ENCODE results near the gene MMP24. TPM values are rescaled to one million over a fixed set of nuclear protein-coding genes. Genes with fewer than 3 reads are reported as not detected.
A peak's percentile ranks its signal among the peaks of the same experiment; 100 is the strongest.
"Not testable (repeated sequence)": the region's sequence is repeated elsewhere in the genome, so short reads cannot be mapped to it uniquely, and the experiment has no call there.

Gene MMP24
- total RNA-seq, 2 experiments from 2014 or later, result 0.08 to 0.20 TPM

DNA sequence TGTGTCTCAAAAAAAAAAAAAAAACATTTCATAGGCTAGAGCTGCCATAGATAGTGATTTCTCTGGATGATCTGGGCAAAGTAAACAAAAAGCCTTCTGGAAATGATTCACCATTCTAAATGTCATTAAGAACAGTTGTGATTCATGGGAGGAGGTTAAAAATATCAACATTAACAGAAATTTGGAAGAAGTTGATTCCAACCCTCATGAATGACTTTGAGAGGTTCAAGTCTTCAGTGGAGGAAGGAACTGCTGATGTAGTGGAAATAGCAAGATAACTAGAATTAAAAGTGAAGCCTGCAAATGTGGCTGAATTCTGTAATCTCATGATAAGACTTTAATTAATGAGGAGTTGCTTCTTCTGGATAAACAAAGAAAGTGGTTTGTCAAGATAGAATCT lies 26.8 kb upstream of the MMP24 start:
- Mint-ChIP-seq H3K36me3 (peaks cover 10% of the 10 kb centered on the region), H3K27ac (no peak overlapping the region), H3K4me3 (no peak overlapping the region), H3K9me3 (peaks cover 22% of the 10 kb centered on the region), H3K27me3 (no peaks in the 10 kb centered on the region), H3K4me1 (no peaks in the 10 kb centered on the region)
- ATAC-seq (ENCODE audit: low read depth) (no peak), DNase-seq (no peak)
- POLR2A ChIA-PET, result no interaction called here

DNA sequence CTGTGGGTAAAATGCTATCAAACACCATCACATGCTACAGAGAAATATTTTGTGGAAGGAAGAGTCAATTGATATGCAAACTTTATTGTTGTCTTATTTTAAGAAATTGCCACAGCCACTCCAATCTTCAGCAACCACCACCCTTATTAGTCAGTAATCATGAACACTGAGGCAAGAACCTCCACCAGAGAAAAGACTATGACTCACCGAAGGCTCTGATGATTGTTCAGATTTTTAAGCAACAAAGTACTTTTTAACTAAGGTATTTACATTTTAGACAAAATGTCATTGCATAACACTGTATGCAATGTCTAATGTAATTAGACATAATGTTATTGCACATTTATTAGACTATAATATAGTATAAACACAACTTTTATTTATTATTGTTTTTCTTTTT lies 26.2 kb upstream of the MMP24 start:
- ATAC-seq (ENCODE audit: low read depth), result no peak
- no peak overlapping the region for H3K4me3 Mint-ChIP-seq
- peaks cover 21% of the 10 kb centered on the region for H3K9me3 Mint-ChIP-seq
- DNase-seq, result no peak
- no peaks in the 10 kb centered on the region for H3K27me3 Mint-ChIP-seq
- H3K4me1 Mint-ChIP-seq, result no peaks in the 10 kb centered on the region
- POLR2A ChIA-PET, result no interaction called here
- no peak overlapping the region for H3K27ac Mint-ChIP-seq
- H3K36me3 Mint-ChIP-seq, result peaks cover 10% of the 10 kb centered on the region

DNA sequence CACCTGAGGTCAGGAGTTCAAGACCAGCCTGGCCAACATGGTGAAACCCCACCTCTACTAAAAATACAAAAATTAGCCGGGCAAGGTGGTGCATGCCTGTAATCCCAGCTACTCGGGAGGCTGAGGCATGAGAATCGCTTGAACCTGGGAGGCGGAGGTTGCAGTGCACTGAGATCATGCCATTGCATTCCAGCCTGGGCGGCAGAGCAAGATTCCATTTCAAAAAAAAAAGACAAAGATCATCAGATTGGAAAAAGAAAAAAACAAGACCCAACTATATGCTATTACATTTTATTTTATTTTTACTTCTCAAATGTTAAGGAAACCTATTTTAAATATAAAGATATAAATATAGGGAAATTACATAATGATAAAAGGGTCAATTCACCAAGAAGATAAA lies 25.0 kb upstream of the MMP24 start:
- H3K4me1 Mint-ChIP-seq; POLR2A ChIA-PET; DNase-seq; H3K27me3 Mint-ChIP-seq; ATAC-seq (ENCODE audit: low read depth); H3K4me3 Mint-ChIP-seq; H3K27ac Mint-ChIP-seq; H3K36me3 Mint-ChIP-seq: not testable (repeated sequence)
- H3K9me3 Mint-ChIP-seq, result peaks cover 19% of the 10 kb centered on the region

DNA sequence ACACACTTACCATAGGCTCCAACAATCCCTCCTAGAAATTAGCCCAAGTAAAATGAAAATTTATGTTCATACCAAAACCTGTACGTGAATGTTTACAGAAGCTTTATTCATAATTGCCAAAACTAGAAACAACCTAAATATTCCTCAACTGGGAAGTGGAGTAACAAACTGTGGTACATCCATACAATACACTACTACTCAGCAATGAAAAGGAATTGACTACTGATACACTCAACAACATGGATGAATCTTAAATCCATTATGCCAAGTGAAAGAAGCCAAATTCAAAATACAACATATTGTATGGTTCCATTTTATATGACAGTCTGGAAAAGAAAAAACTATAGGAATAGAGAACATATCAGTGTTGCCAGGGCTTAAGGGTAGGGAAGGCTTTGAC lies 19.7 kb upstream of the MMP24 start:
- Mint-ChIP-seq H3K36me3 (no peaks in the 10 kb centered on the region), H3K9me3 (no peaks in the 10 kb centered on the region), H3K4me1 (no peaks in the 10 kb centered on the region), H3K27ac (no peak overlapping the region), H3K4me3 (no peak overlapping the region), H3K27me3 (no peaks in the 10 kb centered on the region)
- ATAC-seq (ENCODE audit: low read depth) (no peak), DNase-seq (no peak)
- POLR2A ChIA-PET, result no interaction called here

DNA sequence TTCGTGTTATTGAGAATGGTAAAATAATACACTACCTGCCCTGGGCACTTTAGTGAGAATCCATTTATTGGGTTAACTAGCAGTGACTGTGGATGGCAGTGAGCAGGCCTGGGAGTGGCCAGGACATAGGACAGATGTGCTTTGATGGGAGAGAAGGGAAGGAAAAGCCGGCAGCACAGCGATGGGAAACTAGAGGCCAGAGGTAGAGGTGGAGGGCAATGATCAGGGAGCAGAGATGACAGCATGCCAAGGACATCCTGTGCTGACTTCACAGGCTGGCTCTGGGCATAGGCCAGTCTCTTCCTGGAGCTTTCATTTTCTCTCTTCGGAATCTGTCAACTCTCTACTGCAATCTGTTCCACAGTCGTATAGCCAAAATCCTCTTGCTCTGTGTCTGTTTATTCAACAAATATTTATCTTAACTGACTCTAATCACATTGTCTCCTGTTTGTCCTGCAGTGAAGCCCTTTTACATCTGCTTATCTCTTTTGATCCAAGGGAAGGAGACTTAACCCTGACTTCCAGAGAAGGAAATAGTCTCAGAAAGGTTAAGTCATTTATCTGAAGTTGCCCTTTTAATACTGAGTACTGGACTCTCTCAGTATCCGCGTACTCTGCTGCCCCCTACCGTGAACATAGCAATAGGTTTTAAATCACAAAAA lies 18.4 kb upstream of the MMP24 start:
- Mint-ChIP-seq H3K9me3 (no peaks in the 10 kb centered on the region), H3K27me3 (no peaks in the 10 kb centered on the region), H3K4me3 (no peak overlapping the region), H3K27ac (no peak overlapping the region), H3K36me3 (no peaks in the 10 kb centered on the region), H3K4me1 (no peaks in the 10 kb centered on the region)
- DNase-seq, result peak; percentile 64
- ATAC-seq (ENCODE audit: low read depth), result peak; percentile 88
- POLR2A ChIA-PET, result no interaction called here

DNA sequence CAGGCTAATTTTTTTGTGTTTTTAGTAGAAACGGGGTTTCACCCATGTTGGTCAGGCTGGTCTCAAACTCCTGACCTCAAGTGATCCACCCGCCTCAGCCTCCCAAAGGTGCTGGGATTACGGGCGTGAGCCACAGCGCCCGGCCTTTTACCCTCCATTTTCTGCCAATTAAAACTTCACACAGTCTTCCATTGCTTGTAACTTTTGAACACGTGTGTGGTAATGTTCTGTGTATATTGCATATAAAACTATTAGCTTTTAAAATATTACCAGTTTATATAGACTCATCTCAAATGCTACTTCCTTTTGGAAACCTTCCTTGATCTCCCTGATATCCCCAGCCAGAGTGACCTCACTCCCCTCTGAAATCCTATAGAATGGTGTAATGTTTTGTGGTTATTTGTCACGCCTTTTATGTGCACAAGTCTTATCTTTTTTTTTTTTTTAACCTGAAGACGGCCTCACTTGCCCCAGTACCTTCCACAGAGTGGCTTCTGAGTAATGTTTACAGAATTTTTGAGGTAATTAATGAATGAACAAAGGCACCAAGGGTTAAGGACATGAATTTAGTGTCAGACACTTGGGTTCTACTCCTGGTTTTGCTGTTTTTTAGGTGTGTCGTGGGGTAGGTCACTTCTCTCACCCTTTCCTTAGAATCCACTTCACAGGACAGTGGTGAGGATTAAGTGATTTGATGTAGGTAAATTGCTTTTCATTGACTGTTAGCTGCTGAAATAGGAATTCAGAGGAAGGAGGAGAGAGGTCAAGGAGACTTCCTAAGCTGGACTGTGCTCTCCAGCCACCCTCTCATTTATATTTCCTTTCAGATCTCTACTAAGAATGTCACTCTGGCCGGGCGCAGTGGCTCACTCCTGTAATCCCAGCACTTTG lies 11.2 kb upstream of the MMP24 start:
- Mint-ChIP-seq H3K4me3 (no peak overlapping the region), H3K36me3 (no peaks in the 10 kb centered on the region), H3K27ac (no peak overlapping the region), H3K4me1 (no peaks in the 10 kb centered on the region), H3K27me3 (no peaks in the 10 kb centered on the region), H3K9me3 (no peaks in the 10 kb centered on the region)
- ATAC-seq (ENCODE audit: low read depth) (no peak), DNase-seq (no peak)
- POLR2A ChIA-PET, result no interaction called here

DNA sequence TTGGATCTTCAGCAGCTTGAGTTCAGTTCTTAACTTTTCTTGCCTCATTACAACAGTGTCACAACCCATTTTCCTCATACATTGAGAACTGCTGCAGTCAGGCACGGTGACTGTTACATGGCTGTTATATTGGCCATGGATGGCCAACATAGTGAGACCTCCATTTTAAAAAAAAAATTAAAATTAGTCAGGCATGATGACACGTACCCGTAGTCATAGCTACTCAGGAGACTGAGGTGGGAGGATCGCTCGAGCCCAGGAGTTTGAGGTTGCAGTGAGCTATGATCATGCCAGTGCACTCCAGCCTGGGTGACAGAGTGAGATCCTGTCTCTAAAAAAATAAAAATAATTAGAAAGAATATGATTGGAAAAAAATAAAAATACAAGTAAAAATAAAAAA lies 9.9 kb upstream of the MMP24 start:
- no peak overlapping the region for H3K27ac Mint-ChIP-seq
- POLR2A ChIA-PET, result no interaction called here

DNA sequence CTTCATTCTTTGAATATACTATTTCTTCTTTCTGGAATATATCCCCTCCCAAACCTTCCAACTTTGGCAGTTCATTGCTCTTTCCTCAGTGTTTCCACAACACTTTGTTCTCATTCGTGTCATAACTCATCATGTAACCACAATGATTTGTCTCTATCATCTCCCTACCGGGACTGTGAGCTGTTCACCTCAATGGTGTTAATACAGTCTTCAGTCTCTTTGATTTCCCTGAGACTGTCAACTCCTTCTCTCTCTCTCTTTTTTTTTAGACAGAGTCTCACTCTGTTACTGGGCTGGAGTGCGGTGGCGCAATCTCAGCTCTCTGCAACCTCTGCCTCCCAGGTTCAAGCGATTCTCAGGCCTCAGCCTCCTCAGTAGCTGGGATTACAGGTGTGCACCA lies 2.5 kb upstream of the MMP24 start:
- peaks cover 9% of the 10 kb centered on the region for H3K4me1 Mint-ChIP-seq
- ATAC-seq (ENCODE audit: low read depth), result no peak
- no peak overlapping the region for H3K4me3 Mint-ChIP-seq
- POLR2A ChIA-PET, result no interaction called here
- no peak for DNase-seq
- H3K27me3 Mint-ChIP-seq, result peaks cover 41% of the 10 kb centered on the region
- peaks cover 7% of the 10 kb centered on the region for H3K36me3 Mint-ChIP-seq
- no peaks in the 10 kb centered on the region for H3K9me3 Mint-ChIP-seq
- H3K27ac Mint-ChIP-seq, result no peak overlapping the region

More for the DNA sequence above, 9.9 kb upstream of the MMP24 start:
- no peak for ATAC-seq (ENCODE audit: low read depth)
- no peaks in the 10 kb centered on the region for H3K4me1 Mint-ChIP-seq
- no peaks in the 10 kb centered on the region for H3K27me3 Mint-ChIP-seq
- H3K36me3 Mint-ChIP-seq, result no peaks in the 10 kb centered on the region
- no peak for DNase-seq
- no peak overlapping the region for H3K4me3 Mint-ChIP-seq
- H3K9me3 Mint-ChIP-seq, result no peaks in the 10 kb centered on the region

DNA sequence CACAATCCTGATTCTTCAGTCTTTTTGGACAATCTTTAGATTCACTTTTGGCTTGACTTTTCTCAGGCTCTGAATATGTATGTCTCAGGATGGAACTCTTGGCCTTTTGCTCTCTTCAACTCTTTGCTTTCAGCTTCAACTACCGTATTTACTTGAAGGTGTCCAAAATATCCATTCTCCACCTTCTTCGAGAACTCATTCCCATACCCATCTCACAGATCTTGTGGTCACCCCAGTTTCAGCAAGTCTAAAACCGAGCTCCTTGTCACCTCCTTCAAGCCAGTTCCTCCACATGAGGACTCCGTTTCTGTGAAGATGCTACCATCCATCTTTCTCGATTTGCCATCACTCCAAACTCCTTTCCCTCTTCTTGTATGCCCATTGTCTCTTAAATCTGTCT lies 2.0 kb upstream of the MMP24 start:
- H3K36me3 Mint-ChIP-seq, result peaks cover 7% of the 10 kb centered on the region
- no peak for ATAC-seq (ENCODE audit: low read depth)
- POLR2A ChIA-PET, result interaction anchor here (1.4 kb wide), 1 partner anchor 28 kb away, joined by 3 read pairs; no protein-coding TSS in a partner anchor
- H3K9me3 Mint-ChIP-seq, result no peaks in the 10 kb centered on the region
- H3K4me3 Mint-ChIP-seq, result no peak overlapping the region
- H3K27ac Mint-ChIP-seq, result no peak overlapping the region
- H3K4me1 Mint-ChIP-seq, result peaks cover 9% of the 10 kb centered on the region
- peaks cover 47% of the 10 kb centered on the region for H3K27me3 Mint-ChIP-seq
- DNase-seq, result no peak

DNA sequence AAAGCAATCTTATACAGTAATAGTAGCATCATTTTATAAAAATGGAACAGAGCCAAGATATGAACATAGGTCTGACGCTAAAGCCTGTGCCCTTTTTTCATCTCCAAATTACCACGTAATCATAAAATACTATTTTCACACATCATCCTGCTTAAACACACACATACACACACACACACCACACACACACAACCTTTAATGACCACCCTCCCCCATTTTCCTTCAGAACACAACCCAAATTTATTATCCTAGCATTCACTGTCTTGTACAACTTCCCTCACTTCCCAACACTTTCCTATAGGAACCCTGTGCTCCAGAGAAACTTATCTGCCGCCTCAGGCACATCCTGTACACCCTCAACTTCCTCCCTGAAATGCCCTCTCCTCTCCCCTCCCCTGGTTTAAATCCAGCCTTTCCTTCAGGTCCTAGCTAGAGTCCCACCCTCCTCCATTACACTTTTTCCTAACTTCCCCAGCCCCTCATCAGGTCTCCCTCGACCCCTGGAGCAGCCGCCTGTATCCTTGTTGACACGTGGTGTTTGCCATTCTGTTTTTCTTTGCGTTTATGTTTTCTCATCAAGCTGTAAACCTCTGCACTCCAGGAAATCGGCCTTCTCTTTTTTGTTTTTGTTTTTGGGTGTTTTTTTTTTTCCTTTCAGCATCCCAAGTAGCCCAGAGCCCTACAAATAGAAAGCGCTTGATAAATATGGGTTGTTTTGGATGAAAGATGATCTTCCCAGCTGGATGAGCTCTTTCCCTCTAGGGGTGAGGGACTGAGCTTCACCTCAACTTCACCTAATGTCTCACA lies 968 bp upstream of the MMP24 start:
- no peak overlapping the region for H3K27ac Mint-ChIP-seq
- H3K36me3 Mint-ChIP-seq, result peaks cover 7% of the 10 kb centered on the region
- peak overlapping the region; percentile 67 for H3K4me3 Mint-ChIP-seq
- H3K9me3 Mint-ChIP-seq, result no peaks in the 10 kb centered on the region
- H3K4me1 Mint-ChIP-seq, result peaks cover 9% of the 10 kb centered on the region
- DNase-seq, result no peak
- POLR2A ChIA-PET, result interaction anchor here (1.4 kb wide), 1 partner anchor 27 kb away, joined by 3 read pairs; no protein-coding TSS in a partner anchor
- H3K27me3 Mint-ChIP-seq, result peaks cover 49% of the 10 kb centered on the region
- no peak for ATAC-seq (ENCODE audit: low read depth)

DNA sequence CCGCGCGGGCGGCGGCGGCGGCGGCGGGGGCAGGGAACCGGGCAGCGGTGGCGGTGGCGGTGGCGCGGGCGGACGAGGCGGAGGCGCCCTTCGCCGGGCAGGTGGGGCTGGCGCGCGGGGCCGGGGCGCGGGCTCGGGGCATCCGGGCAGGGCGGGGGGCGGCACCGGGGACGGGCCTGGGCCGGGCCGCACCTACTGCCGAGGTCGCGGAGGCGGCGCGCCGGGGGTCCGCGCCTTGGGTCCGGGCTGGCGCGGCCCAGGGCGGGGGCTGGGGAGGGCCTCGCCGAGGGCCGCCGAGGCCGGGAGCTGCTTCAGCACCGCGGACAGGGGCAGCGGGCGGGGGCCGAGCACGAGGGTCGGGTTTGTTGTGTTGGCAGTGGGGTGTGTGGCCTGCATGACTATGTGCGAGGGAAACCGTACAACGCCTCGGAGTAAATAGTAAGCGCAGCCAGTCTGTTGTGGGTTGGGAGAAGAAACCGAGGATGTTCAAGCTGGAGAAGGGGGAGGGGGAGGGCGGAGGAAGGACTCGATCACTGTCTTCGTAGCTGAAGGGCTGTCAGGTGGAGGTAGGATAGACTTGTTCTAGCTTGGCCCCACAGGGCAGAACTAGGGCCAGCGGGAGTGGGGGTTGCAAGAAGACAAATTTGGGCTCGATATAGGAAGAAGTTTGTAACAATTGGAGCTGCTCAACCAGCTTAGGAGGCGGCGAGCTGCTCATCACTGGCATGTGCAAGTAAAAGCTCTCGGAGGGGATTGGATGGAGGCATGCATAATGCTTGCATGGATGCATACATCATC lies 593 bp downstream of the MMP24 start:
- Mint-ChIP-seq H3K36me3 (peaks cover 11% of the 10 kb centered on the region), H3K4me1 (peaks cover 9% of the 10 kb centered on the region), H3K9me3 (no peaks in the 10 kb centered on the region), H3K27me3 (peaks cover 49% of the 10 kb centered on the region), H3K4me3 (peak overlapping the region; percentile 53), H3K27ac (no peak overlapping the region)
- POLR2A ChIA-PET, result interaction anchor here (0.9 to 1.1 kb wide), 2 partner anchors 25 to 80 kb away, joined by 3 to 4 read pairs; partner anchors contain the start of gene EDEM2
- DNase-seq (peak; percentile 77), ATAC-seq (ENCODE audit: low read depth) (peak; percentile 75)

DNA sequence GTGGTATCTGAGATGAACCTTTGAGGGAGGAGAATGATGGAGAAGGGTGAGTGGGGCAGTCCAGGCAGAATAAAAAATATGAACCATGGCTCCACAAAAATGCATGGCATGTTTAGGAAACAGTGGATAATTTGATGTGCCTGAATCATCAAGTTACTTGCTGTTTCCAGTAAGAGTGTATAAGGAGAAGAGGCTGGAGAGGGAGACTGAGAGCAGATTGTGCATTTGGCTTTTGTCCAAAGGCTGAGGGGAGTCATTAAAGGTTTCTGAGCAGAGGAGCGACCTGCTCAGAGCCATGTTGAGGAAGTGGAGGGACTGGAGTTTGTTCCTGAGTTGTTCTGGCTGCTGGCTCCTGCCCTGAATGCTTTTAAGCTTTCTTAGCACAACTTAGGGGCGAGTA lies 6.1 kb downstream of the MMP24 start:
- no peaks in the 10 kb centered on the region for H3K9me3 Mint-ChIP-seq
- H3K27me3 Mint-ChIP-seq, result peaks cover 20% of the 10 kb centered on the region
- no peak overlapping the region for H3K27ac Mint-ChIP-seq
- H3K4me3 Mint-ChIP-seq, result no peak overlapping the region
- H3K4me1 Mint-ChIP-seq, result peaks cover 5% of the 10 kb centered on the region
- DNase-seq (no peak), ATAC-seq (ENCODE audit: low read depth) (no peak)
- POLR2A ChIA-PET, result no interaction called here
- peaks cover 9% of the 10 kb centered on the region for H3K36me3 Mint-ChIP-seq

DNA sequence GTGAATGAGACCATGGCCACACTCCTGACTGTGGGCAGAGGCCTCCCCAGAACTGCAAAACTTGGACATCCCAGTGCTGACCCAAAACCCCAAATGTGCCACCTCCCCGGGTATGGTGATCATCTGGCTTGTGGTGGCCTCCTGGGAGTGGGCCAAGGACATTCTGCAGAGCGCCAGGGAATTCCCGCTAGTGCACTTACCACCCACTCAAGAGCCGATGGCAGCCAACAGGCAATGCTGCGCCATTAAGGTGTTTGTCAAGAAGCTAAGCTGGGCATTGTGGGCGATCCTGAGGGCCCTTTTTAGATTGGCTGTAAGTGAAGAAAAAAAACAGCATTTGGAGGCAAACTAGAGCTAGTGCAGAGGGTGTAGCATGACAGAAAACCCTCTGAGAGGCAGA lies 9.4 kb downstream of the MMP24 start:
- DNase-seq, result no peak
- peaks cover 8% of the 10 kb centered on the region for H3K36me3 Mint-ChIP-seq
- no peak overlapping the region for H3K27ac Mint-ChIP-seq
- H3K27me3 Mint-ChIP-seq, result no peaks in the 10 kb centered on the region
- POLR2A ChIA-PET, result no interaction called here
- H3K9me3 Mint-ChIP-seq, result no peaks in the 10 kb centered on the region
- ATAC-seq (ENCODE audit: low read depth), result no peak
- no peak overlapping the region for H3K4me3 Mint-ChIP-seq
- peaks cover 5% of the 10 kb centered on the region for H3K4me1 Mint-ChIP-seq
